Tibial artery (tissue), 4 donors: ENCODE results near the gene LGALS3.
A peak's percentile ranks its signal among the peaks of the same experiment; 100 is the strongest.
"Not testable (repeated sequence)": the region's sequence is repeated elsewhere in the genome, so short reads cannot be mapped to it uniquely, and the experiment has no call there.

Experiments
- DNase-seq, 2 donors: peaks; one replicate each; pipeline ENCODE4 v3.0.0-alpha.2; 2019
- H3K27ac ChIP-seq, 2 donors: fragments of 200-600 bp; sonication (generic) in 1 of 2; 1 replicate in 1 of 2; 2 replicates in 1 of 2; pipeline ENCODE4 v1.5.1; 2018 to 2019; ENCODE audit warnings: mild to moderate bottlenecking in 1 of 2
- H3K27me3 ChIP-seq, 2 donors: fragments of 200-600 bp; sonication (generic) in 1 of 2; one replicate each; pipeline versions ENCODE4 v1.5.1 to v1.6.0; 2016 to 2019
- H3K36me3 ChIP-seq, 3 donors: fragments of 200-600 bp; sonication (generic) in 2 of 3; one replicate each; pipeline ENCODE4 v1.5.1; 2016 to 2019; ENCODE audit warnings: mild to moderate bottlenecking in 2 of 3
- H3K4me1 ChIP-seq, 4 donors: fragments of 200-600 bp; sonication (generic) in 2 of 4; 1 replicate in 3 of 4; 2 replicates in 1 of 4; pipeline ENCODE4 v1.5.1; 2016 to 2019
- H3K4me3 ChIP-seq, 2 donors: fragments of 200-600 bp; sonication (generic) in 1 of 2; 1 replicate in 1 of 2; 2 replicates in 1 of 2; pipeline ENCODE4 v1.5.1; 2018 to 2019; ENCODE audit warnings: mild to moderate bottlenecking in 2 of 2
- H3K9me3 ChIP-seq, 3 donors: fragments of 200-600 bp; sonication (generic) in 1 of 3; one replicate each; pipeline ENCODE4 v1.5.1; 2016 to 2019
- CTCF ChIP-seq, 2 experiments: fragments of 200-600 bp in 1 of 2; fragments of 450-650 bp in 1 of 2; IDR thresholded peaks; one replicate each; pipeline ENCODE4 v1.5.1; 2017 to 2019; ENCODE audit warnings: antibody characterized with exemption in 2 of 2, mild to moderate bottlenecking in 1 of 2, moderate library complexity in 1 of 2
- intact Hi-C: fragments of 100-400 bp; cut with DNase I; formaldehyde crosslinking; loops from one replicate; pipeline ENCODE4 v1.15.0; 2023; ENCODE audit warnings: low total_unique reads

LGALS3 gene

GRCh38 chr14:55129086-55129427 is at the start of gene LGALS3:
TSS of gene LGALS3 (plus strand) at chr14:55129252. CDS start at chr14:55137374, 8,122 bp downstream.
- DNase-seq, result peak; percentile 81 to 90
- Histone ChIP-seq H3K9me3 (no peaks in the 10 kb centered on the region), H3K4me1 (peaks cover 0 to 47% (median 29%) of the 10 kb centered on the region in 4 donors), H3K27ac (peak within 1 kb of the TSS; percentile 94 to 96), H3K27me3 (no peaks in the 10 kb centered on the region), H3K36me3 (no peaks in the 10 kb centered on the region), H3K4me3 (peak within 1 kb of the TSS; percentile 83 to 90)
- intact Hi-C loops, result no loop called here
- TF ChIP-seq CTCF (IDR thresholded peaks at IDR 0.05), result no peak

GRCh38 chr14:55079961-55080360 is 49.1 kb upstream of the LGALS3 start:
- H3K27me3 ChIP-seq, H3K27ac ChIP-seq, H3K4me3 ChIP-seq, H3K4me1 ChIP-seq, H3K36me3 ChIP-seq, DNase-seq, intact Hi-C loops, H3K9me3 ChIP-seq: not testable (repeated sequence)

- no peaks in the 10 kb centered on the region for H3K36me3 ChIP-seq
- no peak for DNase-seq
- no peak overlapping the region for H3K27ac ChIP-seq
- intact Hi-C loops, result no loop called here
- peaks cover 0 to 3% (median 0%) of the 10 kb centered on the region in 4 donors for H3K4me1 ChIP-seq
- no peaks in the 10 kb centered on the region for H3K9me3 ChIP-seq
- H3K4me3 ChIP-seq, result no peak overlapping the region
- no peak for TF ChIP-seq CTCF (IDR thresholded peaks at IDR 0.05)
- no peaks in the 10 kb centered on the region for H3K27me3 ChIP-seq
These were observed 44.5 kb upstream of the LGALS3 start for GRCh38 chr14:55084401-55085059.

GRCh38 chr14:55085060-55085660 is 43.9 kb upstream of the LGALS3 start:
- H3K36me3 ChIP-seq, result no peaks in the 10 kb centered on the region
- H3K9me3 ChIP-seq, result no peaks in the 10 kb centered on the region
- TF ChIP-seq CTCF (IDR thresholded peaks at IDR 0.05), result no peak
- no peak for DNase-seq
- intact Hi-C loops, result no loop called here
- peaks cover 0 to 6% (median 0%) of the 10 kb centered on the region in 4 donors for H3K4me1 ChIP-seq
- no peak overlapping the region for H3K27ac ChIP-seq
- H3K4me3 ChIP-seq, result no peak overlapping the region
- H3K27me3 ChIP-seq, result no peaks in the 10 kb centered on the region

- Histone ChIP-seq H3K9me3 (no peaks in the 10 kb centered on the region), H3K4me3 (no peak overlapping the region), H3K36me3 (no peaks in the 10 kb centered on the region), H3K27ac (no peak overlapping the region), H3K27me3 (no peaks in the 10 kb centered on the region), H3K4me1 (peaks cover 0 to 6% (median 0%) of the 10 kb centered on the region in 4 donors)
- intact Hi-C loops, result loop anchor here (2.0 kb wide), 1 partner anchor 74 kb away; no protein-coding TSS in a partner anchor
- TF ChIP-seq CTCF (IDR thresholded peaks at IDR 0.05), result no peak
- no peak for DNase-seq
These were observed 42.1 kb upstream of the LGALS3 start for GRCh38 chr14:55086938-55087337.

- no peaks in the 10 kb centered on the region for H3K9me3 ChIP-seq
- intact Hi-C loops, result no loop called here
- H3K36me3 ChIP-seq, result no peaks in the 10 kb centered on the region
- no peak overlapping the region for H3K4me3 ChIP-seq
- peaks cover 0 to 6% (median 0%) of the 10 kb centered on the region in 4 donors for H3K4me1 ChIP-seq
- H3K27me3 ChIP-seq, result no peaks in the 10 kb centered on the region
- TF ChIP-seq CTCF (IDR thresholded peaks at IDR 0.05), result no peak
- no peak overlapping the region for H3K27ac ChIP-seq
- no peak for DNase-seq
These were observed 40.7 kb upstream of the LGALS3 start for GRCh38 chr14:55088356-55088755.
